ENCODE data around the gene RNF157.

RNF157 gene

GRCh38 chr17:76139801-76140660 lies 100.3 kb downstream of the RNF157 start:
- no peak for DNase-seq (ENCODE audit: low spot score)

- DNase-seq (ENCODE audit: low spot score) = no peak
These were observed 101.2 kb downstream of the RNF157 start for GRCh38 chr17:76138896-76139752.

- peak; percentile 54 for DNase-seq (ENCODE audit: low spot score)
These were observed 101.9 kb downstream of the RNF157 start for GRCh38 chr17:76138234-76138895.

DNA sequence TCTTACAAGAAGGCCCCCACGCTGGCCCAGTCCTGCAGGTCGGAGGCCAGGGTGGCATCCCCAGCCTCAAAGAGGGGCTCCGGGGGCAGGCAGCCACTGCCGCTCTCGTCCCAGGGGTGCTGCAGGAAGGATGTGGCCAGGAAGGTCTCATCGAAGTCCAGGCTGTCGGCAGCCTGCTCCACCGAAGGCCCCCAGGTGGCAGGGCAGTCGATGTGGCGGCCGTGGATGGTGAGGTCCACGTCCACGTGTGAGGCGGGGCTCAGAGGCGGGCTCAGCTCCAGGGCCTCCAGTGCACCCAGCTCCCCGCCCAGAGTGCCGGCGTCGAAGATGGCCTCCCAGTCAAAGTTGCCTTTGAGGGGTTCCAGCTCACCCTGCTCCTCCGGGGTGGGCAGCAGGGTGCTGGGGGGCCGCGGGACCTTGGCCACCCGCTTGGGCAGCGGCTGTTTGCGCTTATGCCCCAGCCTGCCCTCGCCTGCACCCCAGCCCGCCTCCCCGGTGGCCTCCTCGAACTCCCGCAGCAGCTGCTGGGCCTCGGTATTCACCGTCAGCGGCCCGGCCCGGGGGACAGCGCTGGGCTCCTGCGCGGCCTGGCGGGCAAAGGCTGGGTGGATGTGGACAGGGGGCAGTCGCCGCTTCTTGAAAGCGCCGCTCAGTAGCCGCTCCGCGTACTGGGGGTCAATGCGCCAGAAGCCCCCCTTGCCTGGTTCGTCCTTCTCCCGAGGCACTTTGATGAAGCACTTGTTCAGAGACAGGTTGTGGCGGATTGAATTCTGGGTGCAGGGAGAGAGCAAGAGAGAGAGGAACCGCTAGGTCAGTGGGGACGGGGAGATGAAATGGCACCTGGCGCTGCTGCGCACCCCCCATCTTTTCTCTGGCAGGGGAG lies 102.7 kb downstream of the RNF157 start:
- no peak for DNase-seq (ENCODE audit: low spot score)

GRCh38 chr17:76137001-76137350 lies 103.3 kb downstream of the RNF157 start:
- DNase-seq (ENCODE audit: low spot score) = no peak

GRCh38 chr17:76136276-76137000 lies 103.9 kb downstream of the RNF157 start:
- no peak for DNase-seq (ENCODE audit: low spot score)

DNA sequence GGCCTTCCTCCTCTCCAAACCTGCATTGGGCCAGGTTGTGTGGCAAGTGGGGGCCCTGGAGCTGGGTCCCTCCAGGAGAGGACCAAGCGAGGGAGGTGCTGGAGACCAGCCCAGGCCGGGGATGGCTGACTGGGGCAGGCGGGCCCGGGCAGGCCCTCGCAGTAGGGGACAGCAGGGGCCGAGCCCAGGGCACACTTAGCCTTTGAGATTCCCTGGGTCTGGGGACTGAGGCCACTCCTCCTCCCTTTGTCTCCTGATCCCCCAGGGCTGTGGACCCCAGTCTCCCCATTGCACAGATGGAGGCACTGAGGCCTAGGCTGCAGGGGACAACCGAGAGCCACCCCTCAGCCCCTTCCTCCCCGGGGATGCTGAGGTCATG lies 104.5 kb downstream of the RNF157 start:
- DNase-seq (ENCODE audit: low spot score) = no peak

DNA sequence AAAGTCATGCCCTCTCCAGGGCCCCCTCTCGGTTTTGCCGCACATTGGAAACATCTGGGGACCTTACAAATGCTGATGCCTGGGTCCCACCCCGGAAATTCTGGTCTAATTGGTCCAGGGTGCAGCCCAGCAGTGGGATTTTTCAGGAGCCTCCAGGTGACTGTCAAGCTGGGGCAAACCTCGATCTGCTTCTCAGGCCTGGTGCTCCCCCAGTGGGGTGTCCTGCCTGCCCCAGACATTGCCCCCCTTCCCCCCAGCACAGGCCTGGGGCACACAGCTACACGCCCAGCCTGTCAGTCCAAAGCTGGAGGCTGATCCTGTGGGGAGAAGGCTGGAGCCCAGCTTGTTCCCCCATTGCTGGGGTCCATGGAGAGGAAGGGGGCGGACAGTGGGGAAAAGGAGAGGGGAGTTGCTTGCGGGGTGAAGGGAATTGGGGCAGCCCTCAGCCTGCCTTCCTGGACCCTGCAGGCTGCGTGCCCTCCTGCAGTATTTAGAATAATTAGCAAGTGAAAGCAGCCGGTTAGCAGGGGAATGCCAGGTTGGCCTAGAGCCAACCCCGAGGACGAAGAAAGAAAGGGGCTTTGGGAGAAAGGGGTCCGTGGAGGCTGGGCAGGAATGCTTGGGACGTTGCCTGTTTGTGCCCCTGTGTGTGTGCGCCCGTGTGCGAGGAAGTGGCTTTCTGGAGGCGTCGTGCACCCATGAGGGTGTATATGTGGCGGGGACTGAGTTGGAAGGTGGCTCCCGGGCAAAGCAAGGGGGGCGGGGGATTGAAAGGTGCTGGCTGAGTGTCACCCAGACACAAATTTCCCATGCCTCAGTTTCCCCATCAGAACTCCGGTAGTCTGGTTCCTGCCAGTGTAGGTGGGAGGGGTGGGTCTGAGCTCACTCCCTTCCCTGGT lies 105.1 kb downstream of the RNF157 start:
- no peak for DNase-seq (ENCODE audit: low spot score)

- DNase-seq (ENCODE audit: low spot score) = peak; percentile 93
These were observed 107.5 kb downstream of the RNF157 start for GRCh38 chr17:76132574-76133338.

- DNase-seq (ENCODE audit: low spot score) = peak; percentile 88
These were observed 108.4 kb downstream of the RNF157 start for GRCh38 chr17:76131692-76132573.

- no peak for DNase-seq (ENCODE audit: low spot score)
These were observed 109.1 kb downstream of the RNF157 start for GRCh38 chr17:76131051-76131691.

DNA sequence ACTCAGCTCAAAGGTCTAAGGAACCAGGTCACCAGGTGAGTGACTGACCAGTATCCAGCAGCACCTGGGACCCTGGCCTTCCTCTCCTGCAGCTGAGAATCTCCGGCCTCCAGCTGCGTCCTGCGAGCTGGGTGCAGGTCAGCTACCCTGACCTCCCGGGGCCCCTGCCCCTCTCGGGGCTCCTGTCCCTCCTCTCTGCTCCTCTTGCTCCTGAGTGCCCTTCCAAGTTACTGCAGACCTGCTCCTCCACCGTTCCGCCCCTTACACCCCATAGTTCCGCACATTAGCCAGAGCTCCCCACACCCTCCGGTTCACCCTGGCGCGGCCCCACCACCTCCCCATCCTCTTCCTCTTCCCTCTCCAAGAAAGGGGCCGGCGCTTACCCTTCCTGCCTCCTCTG lies 109.8 kb downstream of the RNF157 start:
- DNase-seq (ENCODE audit: low spot score) = no peak

GRCh38 chr17:76125922-76126321 lies 114.4 kb downstream of the RNF157 start:
- no peak for DNase-seq (ENCODE audit: low spot score)

GRCh38 chr17:76125391-76125675 lies 115.0 kb downstream of the RNF157 start:
- no peak for DNase-seq (ENCODE audit: low spot score)

DNA sequence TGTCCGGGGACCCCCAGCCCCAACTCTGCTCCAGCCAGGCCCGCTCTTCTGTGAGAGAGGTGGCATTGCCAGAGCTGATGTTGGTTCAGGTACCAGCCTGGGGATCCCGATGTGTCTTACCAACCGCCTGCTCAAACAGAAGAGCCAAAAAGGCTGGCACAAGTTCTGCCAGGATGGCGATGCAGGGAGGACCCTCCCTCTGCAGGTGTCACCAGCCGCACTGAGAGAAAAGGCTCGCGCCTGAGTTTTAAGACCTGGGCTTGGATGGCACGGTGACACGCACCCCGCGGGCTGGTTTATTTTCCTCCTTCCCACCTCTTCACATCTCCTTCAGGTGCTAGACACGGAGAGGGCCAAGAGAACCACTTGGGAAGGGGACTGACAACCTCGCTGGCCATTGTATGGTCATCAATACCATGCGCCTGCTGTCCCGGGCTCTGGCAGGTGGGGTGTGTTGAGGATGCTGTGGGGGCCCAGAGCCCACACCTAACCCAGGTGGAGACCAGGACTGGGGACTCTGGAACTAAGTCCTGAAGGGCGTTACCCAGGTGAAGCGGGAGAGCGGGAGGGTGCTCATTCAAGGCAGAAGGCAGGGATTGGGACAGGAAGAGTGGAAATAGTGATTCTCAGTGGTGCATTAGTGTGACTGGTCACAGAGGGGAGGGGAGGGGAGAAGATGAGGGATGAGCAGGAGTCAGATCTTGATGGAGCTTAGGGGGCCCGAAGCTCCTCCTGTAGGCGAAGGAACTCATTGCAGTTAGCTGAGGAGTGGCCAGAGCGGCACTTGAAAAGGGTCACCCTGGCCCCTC lies 115.5 kb downstream of the RNF157 start:
- DNase-seq (ENCODE audit: low spot score) = no peak

DNA sequence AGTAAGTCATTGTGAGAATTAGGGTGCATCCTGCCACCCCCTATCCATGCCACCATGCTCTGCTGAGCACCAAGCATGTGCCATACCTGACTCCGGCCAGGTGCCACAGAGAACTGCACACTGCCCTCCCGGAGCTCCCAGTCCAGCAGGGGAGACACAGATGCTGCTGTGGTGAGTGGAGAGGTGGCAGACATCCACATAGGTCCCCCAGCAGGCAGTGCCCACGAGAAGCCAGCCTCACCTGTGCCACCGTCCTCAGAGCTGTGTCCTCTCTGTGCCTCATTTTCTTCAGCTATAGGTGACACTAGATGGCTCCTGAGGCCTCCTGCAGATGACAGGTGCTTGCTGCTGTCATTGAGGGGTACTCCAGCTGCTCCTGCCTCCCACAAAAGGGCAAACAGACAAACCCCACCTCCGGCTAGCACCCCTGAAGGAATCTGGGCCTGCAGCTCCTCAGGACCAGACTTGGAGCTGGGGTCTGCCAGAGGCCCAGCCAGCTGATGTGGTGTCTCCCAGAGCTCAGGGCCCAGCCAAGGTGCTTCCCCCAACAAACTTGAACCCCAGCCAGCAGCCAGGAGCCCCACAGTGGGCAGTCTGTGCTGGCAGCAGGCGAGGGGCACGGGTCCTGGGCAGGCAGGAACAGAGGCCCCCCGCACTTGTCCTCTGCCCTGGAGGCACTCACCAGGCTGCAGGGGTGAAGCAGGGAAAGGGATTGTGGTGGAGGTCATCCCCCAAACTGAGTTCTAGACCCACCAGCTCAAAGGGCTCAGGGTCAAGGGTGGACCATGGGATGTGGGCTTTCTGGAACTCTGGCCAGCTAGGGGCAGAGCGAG lies 116.3 kb downstream of the RNF157 start:
- DNase-seq (ENCODE audit: low spot score) = no peak
